Measurements from ENCODE around the gene TUNAR.

DNA sequence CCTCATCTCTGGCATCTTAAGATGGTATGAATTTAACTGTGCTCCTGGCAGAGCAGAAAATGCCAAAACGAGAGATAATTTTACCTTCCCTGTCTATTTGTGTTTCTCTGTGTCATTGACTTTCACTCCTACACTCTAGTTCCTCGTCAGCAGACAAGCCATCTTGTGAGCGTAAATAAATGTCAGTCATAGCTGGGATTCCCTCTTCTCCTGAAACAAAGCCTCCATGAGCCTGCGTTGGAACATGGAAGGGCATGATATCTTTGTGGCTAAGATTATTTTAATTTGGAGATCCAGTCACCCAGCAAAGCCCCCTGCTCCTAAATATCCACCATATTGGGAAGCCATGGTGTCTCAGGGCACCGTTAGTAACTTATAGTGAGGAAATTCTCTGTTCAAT lies 37.8 kb upstream of the TUNAR start:
- TF ChIP-seq CTCF (conservative IDR thresholded peaks at IDR 0.05; ENCODE audit: low read length) (no peak), EZH2phosphoT487 (IDR thresholded peaks at IDR 0.05; ENCODE audit: borderline replicate concordance, low read depth, low read length) (no peak)

All from OCI-LY7 (cell line).